Esophagus muscularis mucosa (tissue), 4 donors: ENCODE results near the gene KRT78. TPM values are rescaled to one million over a fixed set of nuclear protein-coding genes. Genes with fewer than 3 reads are reported as not detected.

Source experiments
- DNase-seq: peaks from one replicate; pipeline ENCODE4 v3.0.0-alpha.2; 2017; ENCODE audit errors: extremely low spot score
- H3K27ac ChIP-seq, 4 donors: fragments of 200-600 bp; sonication (generic); replicated peaks in 1 of 4; 1 replicate in 3 of 4; 2 replicates in 1 of 4; pipeline ENCODE4 v1.5.1; 2016 to 2019; ENCODE audit warnings: mild to moderate bottlenecking in 1 of 4
- H3K27me3 ChIP-seq, 4 donors: fragments of 200-600 bp; sonication (generic); one replicate each; pipeline versions ENCODE4 v1.5.1 to v1.6.0; 2016 to 2019
- H3K36me3 ChIP-seq, 4 donors: fragments of 200-600 bp; sonication (generic); one replicate each; pipeline ENCODE4 v1.5.1; 2016 to 2019
- H3K4me1 ChIP-seq, 4 donors: fragments of 200-600 bp; sonication (generic); one replicate each; pipeline ENCODE4 v1.5.1; 2016 to 2019
- H3K4me3 ChIP-seq, 4 donors: fragments of 200-600 bp; sonication (generic); 1 replicate in 2 of 4; 2 replicates in 2 of 4; pipeline ENCODE4 v1.5.1; 2016 to 2019; ENCODE audit warnings: mild to moderate bottlenecking in 4 of 4, moderate library complexity in 1 of 4
- H3K9me3 ChIP-seq, 4 donors: fragments of 200-600 bp; sonication (generic); 1 replicate in 3 of 4; 2 replicates in 1 of 4; pipeline ENCODE4 v1.5.1; 2016 to 2019
- EP300 ChIP-seq: sonication (generic); formaldehyde crosslinking; IDR thresholded peaks from one replicate; pipeline ENCODE4 v1.6.1; 2017; ENCODE audit warnings: antibody characterized with exemption
- POLR2A ChIP-seq: fragments of 450-650 bp; IDR thresholded peaks from one replicate; pipeline ENCODE4 v1.6.1; 2017; ENCODE audit warnings: antibody characterized with exemption, moderate library complexity, mild to moderate bottlenecking, low read depth
- POLR2AphosphoS5 ChIP-seq, 2 donors: sonication (generic); formaldehyde crosslinking; IDR thresholded peaks; one replicate each; pipeline ENCODE4 v1.6.1; 2017; ENCODE audit warnings: antibody characterized with exemption in 2 of 2
- WGBS: methylation state at CpG from one replicate; pipeline ENCODE4 v1.1.5; 2018; 5-methylcytosine and 5-hydroxymethylcytosine counted together
- intact Hi-C: fragments of 100-400 bp; cut with DNase I; formaldehyde crosslinking; loops from one replicate; pipeline ENCODE4 v1.15.1; 2023
- total RNA-seq, 4 donors: library from RNA; depleted of rRNA; stranded (reverse); fragments of >200 nt; gene quantifications; one replicate each; pipeline versions ENCODE4 v1.1.0 to v1.2.1, GENCODE V29; 2016
- TF ChIP-seq, protein P1 (sequence below), 3 experiments: fragments of 200-600 bp in 2 of 3; fragments of 450-650 bp in 1 of 3; sonication (generic) in 2 of 3; IDR thresholded peaks; one replicate each; pipeline ENCODE4 v1.5.1; 2017 to 2019; ENCODE audit warnings: antibody characterized with exemption in 3 of 3, mild to moderate bottlenecking in 2 of 3, moderate library complexity in 1 of 3

Gene KRT78
- total RNA-seq, 4 donors from 2014 or later = 0.33 to 2.1 (median 0.75) TPM; not detected in 1

DNA sequence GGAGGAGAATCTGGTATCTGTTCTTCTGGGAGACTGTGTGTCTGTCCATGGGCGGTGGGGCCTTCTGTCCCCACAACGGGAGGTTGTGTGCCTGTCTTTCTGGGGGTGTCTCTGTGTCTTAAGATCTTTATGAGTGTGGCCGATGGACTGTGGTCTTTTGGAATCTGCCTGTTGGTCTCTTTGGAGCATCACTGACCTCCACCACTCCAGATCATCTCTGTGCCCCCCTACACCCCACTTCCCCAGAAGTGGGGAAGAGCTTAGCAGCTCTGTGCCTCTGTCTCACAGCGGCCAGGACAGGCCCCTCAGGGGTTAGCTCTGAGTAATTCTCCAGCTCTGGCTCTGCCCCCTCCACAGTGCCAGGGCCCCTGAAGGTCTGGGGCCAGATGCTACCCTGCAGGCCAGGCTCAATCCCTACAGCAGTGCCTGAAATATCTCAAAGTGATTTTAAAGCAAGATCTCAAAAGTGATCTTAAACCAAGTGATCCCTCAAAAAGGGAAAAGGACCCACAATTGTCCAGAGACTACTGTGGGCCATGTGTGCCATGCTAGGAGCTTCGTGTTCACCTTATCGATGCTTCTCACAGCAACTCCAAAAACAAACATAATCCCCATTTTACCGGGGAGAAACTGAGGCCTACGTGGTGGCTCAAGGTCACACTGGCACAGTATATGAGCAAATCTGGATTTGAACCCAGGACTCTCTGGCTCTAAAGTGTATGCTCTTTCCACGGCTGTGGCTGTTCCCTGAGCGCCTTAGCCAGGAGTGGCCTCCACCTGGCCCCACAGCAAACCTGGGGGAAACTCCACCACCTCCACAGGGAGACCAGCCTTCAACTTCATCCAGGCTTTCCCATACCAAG, 26.0 kb upstream of the KRT78 start:
- WGBS = 69% methylated on average over 10 of the region's 10 CpGs
- H3K4me1 ChIP-seq = peaks cover 36 to 55% (median 47%) of the 10 kb centered on the region in 4 donors

DNA sequence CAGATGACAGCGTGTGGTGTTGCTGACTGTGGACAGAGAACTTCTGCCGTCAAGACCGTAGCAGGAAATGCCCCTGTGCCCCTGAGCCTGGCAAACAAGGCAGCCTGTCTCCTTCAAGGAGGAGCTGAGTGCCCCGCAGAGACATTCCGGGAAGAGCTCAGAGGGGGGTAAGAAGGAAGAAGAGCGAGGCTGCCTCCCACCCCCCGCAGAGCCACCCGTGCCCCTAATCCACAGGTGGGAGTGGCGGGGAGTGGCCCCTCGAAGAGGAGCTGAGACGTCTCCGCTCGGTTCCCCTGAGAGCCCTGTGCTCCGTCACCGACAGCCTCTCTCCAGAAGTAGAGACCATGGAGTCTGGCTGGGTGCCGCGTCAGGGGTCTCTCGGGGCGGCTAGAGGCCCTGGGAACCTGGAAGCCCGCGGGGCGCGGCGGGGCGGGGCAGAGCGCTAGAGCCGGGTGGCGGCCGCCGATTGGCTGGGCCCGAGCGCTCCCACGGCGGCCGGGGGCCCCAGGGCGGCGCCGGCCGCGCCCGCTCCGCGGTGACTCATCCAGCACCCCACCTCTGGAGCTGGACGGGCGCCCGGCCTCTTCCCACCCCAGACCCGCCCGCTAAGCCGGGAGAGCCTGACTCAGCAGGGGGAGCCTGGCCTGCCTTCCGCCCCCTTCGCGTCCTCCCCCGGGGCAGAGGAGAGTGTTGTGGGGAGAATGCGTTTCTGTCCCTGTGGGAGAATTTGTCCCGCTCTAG, 25.2 kb upstream of the KRT78 start:
- H3K36me3 ChIP-seq = no peaks in the 10 kb centered on the region
- 3% methylated on average over 10 of the region's 55 CpGs for WGBS
- H3K27me3 ChIP-seq = no peaks in the 10 kb centered on the region
- no peaks in the 10 kb centered on the region for H3K9me3 ChIP-seq
- peak overlapping the region; percentile 61 to 81 (median 74) for H3K27ac ChIP-seq
- intact Hi-C loops = no loop called here
- peaks cover 29 to 47% (median 39%) of the 10 kb centered on the region in 4 donors for H3K4me1 ChIP-seq
- TF ChIP-seq POLR2AphosphoS5 (IDR thresholded peaks at IDR 0.05) = peak in 1 of 2 donors; percentile 45
- TF ChIP-seq POLR2A = no peak
- peak overlapping the region; percentile 51 to 65 (median 59) for H3K4me3 ChIP-seq
- DNase-seq = peak; percentile 96

More for the DNA sequence above, 26.0 kb upstream of the KRT78 start:
- Histone ChIP-seq H3K36me3 (no peaks in the 10 kb centered on the region), H3K9me3 (no peaks in the 10 kb centered on the region), H3K4me3 (peak overlapping the region; percentile 51 to 65 (median 59)), H3K27ac (peak overlapping the region; percentile 61 to 81 (median 72)), H3K27me3 (no peaks in the 10 kb centered on the region)
- TF ChIP-seq EP300 = no peak
- TF ChIP-seq POLR2AphosphoS5 (IDR thresholded peaks at IDR 0.05) = no peak
- no peak for TF ChIP-seq POLR2A
- TF ChIP-seq, protein P1, sequence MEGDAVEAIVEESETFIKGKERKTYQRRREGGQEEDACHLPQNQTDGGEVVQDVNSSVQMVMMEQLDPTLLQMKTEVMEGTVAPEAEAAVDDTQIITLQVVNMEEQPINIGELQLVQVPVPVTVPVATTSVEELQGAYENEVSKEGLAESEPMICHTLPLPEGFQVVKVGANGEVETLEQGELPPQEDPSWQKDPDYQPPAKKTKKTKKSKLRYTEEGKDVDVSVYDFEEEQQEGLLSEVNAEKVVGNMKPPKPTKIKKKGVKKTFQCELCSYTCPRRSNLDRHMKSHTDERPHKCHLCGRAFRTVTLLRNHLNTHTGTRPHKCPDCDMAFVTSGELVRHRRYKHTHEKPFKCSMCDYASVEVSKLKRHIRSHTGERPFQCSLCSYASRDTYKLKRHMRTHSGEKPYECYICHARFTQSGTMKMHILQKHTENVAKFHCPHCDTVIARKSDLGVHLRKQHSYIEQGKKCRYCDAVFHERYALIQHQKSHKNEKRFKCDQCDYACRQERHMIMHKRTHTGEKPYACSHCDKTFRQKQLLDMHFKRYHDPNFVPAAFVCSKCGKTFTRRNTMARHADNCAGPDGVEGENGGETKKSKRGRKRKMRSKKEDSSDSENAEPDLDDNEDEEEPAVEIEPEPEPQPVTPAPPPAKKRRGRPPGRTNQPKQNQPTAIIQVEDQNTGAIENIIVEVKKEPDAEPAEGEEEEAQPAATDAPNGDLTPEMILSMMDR (IDR thresholded peaks at IDR 0.05) = no peak
- DNase-seq = no peak
- intact Hi-C loops = loop anchor here (5.0 kb wide), 1 partner anchor 503 kb away; no protein-coding TSS in a partner anchor

DNA sequence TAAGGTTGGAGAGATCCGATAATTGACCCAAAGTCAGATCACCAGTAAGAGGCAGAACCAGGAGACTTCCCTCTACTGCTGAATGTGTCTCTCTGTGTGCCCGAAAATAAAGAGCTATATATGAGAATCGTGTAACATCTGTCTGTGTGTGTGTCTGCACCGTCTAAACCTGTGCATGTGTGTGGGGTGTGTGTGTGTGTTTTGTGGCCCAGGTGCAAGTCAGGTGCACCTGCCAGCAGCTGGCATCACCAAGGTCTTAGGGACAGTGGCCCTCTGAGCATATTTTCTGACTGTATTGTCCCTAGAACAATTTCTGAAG, 24.7 kb upstream of the KRT78 start:
- no peaks in the 10 kb centered on the region for H3K36me3 ChIP-seq
- 71% methylated on average over 4 of the region's 4 CpGs for WGBS
- peak overlapping the region; percentile 51 to 65 (median 59) for H3K4me3 ChIP-seq
- TF ChIP-seq, protein P1 (IDR thresholded peaks at IDR 0.05) = no peak
- no peak for TF ChIP-seq POLR2A
- no peak for TF ChIP-seq POLR2AphosphoS5 (IDR thresholded peaks at IDR 0.05)
- no peak for TF ChIP-seq EP300
- DNase-seq = no peak
- no peaks in the 10 kb centered on the region for H3K9me3 ChIP-seq
- no peaks in the 10 kb centered on the region for H3K27me3 ChIP-seq
- intact Hi-C loops = no loop called here
- H3K4me1 ChIP-seq = peaks cover 29 to 43% (median 34%) of the 10 kb centered on the region in 4 donors
- H3K27ac ChIP-seq = peak overlapping the region; percentile 61 to 81 (median 74)

DNA sequence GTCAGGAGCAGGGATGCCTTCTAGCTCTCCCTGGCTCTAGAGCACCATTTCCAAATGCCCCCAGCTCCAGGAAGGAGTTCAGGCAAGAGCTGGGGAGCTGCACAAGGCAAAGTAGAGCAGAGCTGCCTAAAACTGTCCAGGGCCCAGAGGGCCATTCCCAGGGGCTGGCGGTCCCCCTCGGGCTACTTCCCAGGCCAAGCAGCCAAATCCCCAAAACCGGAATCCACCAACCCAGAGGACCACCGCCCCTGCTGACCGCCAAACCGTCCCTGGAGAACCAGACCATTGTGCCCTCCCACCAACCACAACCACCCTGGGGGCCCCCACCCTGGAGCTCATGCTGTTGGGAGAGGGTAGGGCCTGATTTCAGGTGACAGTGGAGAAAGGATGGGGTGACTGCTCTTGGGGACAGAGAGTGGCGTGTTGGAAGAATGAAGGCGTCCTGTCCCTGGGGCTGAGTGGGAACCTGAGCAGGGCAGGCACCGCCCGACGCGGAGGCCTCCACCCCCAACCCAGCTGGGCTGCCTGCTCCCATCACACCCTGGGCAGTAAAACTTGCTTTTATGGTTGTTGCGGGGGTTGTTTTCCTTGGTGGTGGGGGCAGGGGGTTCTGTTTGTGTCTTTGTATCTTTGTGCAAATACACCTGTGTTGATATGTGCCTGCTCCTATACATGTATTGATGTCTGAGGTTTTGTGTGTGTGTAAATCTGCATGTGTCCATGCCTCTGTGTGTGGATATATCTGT, 24.0 kb upstream of the KRT78 start:
- DNase-seq = no peak
- Histone ChIP-seq H3K27me3 (no peaks in the 10 kb centered on the region), H3K9me3 (no peaks in the 10 kb centered on the region), H3K27ac (peak overlapping the region in 2 of 4 donors; percentile 6 to 81), H3K36me3 (no peaks in the 10 kb centered on the region), H3K4me3 (no peak overlapping the region), H3K4me1 (peaks cover 29 to 43% (median 34%) of the 10 kb centered on the region in 4 donors)
- intact Hi-C loops = no loop called here
- WGBS = 100% methylated on average over 1 of the region's 13 CpGs
- no peak for TF ChIP-seq POLR2A
- TF ChIP-seq, protein P1 (IDR thresholded peaks at IDR 0.05) = no peak
- TF ChIP-seq EP300 = no peak
